Coronary artery (tissue), 2 donors: ENCODE measurements around the gene NAV1.
"Not testable (repeated sequence)": the region's sequence is repeated elsewhere in the genome, so short reads cannot be mapped to it uniquely, and the experiment has no call there.

Experiments
- DNase-seq: peaks from one replicate; pipeline ENCODE4 v3.0.0-alpha.2; 2017; ENCODE audit warnings: low spot score
- H3K27ac ChIP-seq, 2 donors: fragments of 200-600 bp; sonication (generic); one replicate each; pipeline ENCODE4 v1.5.1; 2016 to 2019
- H3K4me3 ChIP-seq: fragments of 200-600 bp; sonication (generic); 2 replicates; pipeline ENCODE4 v1.5.1; 2016; ENCODE audit warnings: mild to moderate bottlenecking, moderate library complexity
- CTCF ChIP-seq: fragments of 200-600 bp; sonication (generic); IDR thresholded peaks from one replicate; pipeline ENCODE4 v1.5.1; 2019; ENCODE audit warnings: antibody characterized with exemption

Gene NAV1

GRCh38 chr1:201515062-201515750, 23.7 kb upstream of the NAV1 start:
- TF ChIP-seq CTCF, result no peak
- DNase-seq, result no peak
- no peak overlapping the region for H3K27ac ChIP-seq

GRCh38 chr1:201515895-201516294, 23.0 kb upstream of the NAV1 start:
- no peak overlapping the region for H3K27ac ChIP-seq
- TF ChIP-seq CTCF, result no peak
- H3K4me3 ChIP-seq, result no peak overlapping the region
- no peak for DNase-seq

More at GRCh38 chr1:201515062-201515750, 23.7 kb upstream of the NAV1 start:
- no peak overlapping the region for H3K4me3 ChIP-seq

GRCh38 chr1:201516511-201517127, 22.3 kb upstream of the NAV1 start:
- Histone ChIP-seq H3K27ac (no peak overlapping the region), H3K4me3 (no peak overlapping the region)
- DNase-seq, result no peak
- no peak for TF ChIP-seq CTCF

- TF ChIP-seq CTCF, result no peak
- no peak overlapping the region for H3K27ac ChIP-seq
- no peak overlapping the region for H3K4me3 ChIP-seq
- DNase-seq, result no peak
These were observed 21.3 kb upstream of the NAV1 start for GRCh38 chr1:201517631-201518030.

- H3K27ac ChIP-seq, result no peak overlapping the region
- no peak overlapping the region for H3K4me3 ChIP-seq
- TF ChIP-seq CTCF, result no peak
- DNase-seq, result no peak
These were observed 20.9 kb upstream of the NAV1 start for GRCh38 chr1:201518071-201518470.

GRCh38 chr1:201520046-201520575, 18.8 kb upstream of the NAV1 start:
- H3K4me3 ChIP-seq, H3K27ac ChIP-seq, DNase-seq: not testable (repeated sequence)

- no peak overlapping the region for H3K27ac ChIP-seq
These were observed 13.6 kb upstream of the NAV1 start for GRCh38 chr1:201525193-201525778.

More at GRCh38 chr1:201525193-201525778, 13.6 kb upstream of the NAV1 start:
- no peak for TF ChIP-seq CTCF
- no peak overlapping the region for H3K4me3 ChIP-seq
- no peak for DNase-seq
